ENCODE results near the gene TOMM40. TPM values are rescaled to one million over a fixed set of nuclear protein-coding genes. Genes with fewer than 3 reads are reported as not detected.

TOMM40 gene
- 10 to 100 TPM; 32.2 to 58.8 (median 46.3) TPM for total RNA-seq
- 10 to 100 TPM; 41.3 to 79.9 TPM for polyA plus RNA-seq
- long read RNA-seq, donor 1, transcript TOMM40-203 (9 exons, 1,725 nt) = minor isoform, 18 of 125 reads
- long read RNA-seq, donor 1, transcript TOMM40-201 (10 exons, 1,707 nt) = minor isoform, 11 of 125 reads
- long read RNA-seq, donor 1, transcript TOMM40-202 (10 exons, 1,709 nt) = major isoform, 83 of 125 reads
- long read RNA-seq, donor 1, partial matches to known transcripts = 5 of 125 reads
- long read RNA-seq, donor 1, other reads (novel, unspliced or antisense) = 7 of 125 reads
- long read RNA-seq, donor 2, transcript TOMM40-202 (10 exons, 1,709 nt) = minor isoform, 11 of 45 reads
- long read RNA-seq, donor 2, transcript TOMM40-203 (9 exons, 1,725 nt) = major isoform, 22 of 45 reads
- long read RNA-seq, donor 2, partial matches to known transcripts = 9 of 45 reads
- long read RNA-seq, donor 2, other reads (novel, unspliced or antisense) = 3 of 45 reads
- long read RNA-seq, donor 3, transcript TOMM40-201 (10 exons, 1,707 nt) = minor isoform, 16 of 157 reads
- long read RNA-seq, donor 3, transcript TOMM40-203 (9 exons, 1,725 nt) = minor isoform, 26 of 157 reads
- long read RNA-seq, donor 3, transcript TOMM40-202 (10 exons, 1,709 nt) = major isoform, 101 of 157 reads
- long read RNA-seq, donor 3, partial matches to known transcripts = 7 of 157 reads
- long read RNA-seq, donor 3, other reads (novel, unspliced or antisense) = 6 of 157 reads

GRCh38 chr19:44891016-44891882 lies at the start of gene TOMM40:
TSS of gene TOMM40 (plus strand) at chr19:44891254. CDS start at chr19:44891416, 162 bp downstream.
- H3K4me3 ChIP-seq = peak within 1 kb of the TSS; percentile 70 to 100 (median 88)
- peak in 1 of 2 donors; percentile 60 for TF ChIP-seq POLR2A (IDR thresholded peaks at IDR 0.05)
- TF ChIP-seq CTCF (IDR thresholded peaks at IDR 0.05) = peak in 3 of 12 donors; percentile 8 to 36 (median 13)
- peaks cover 0 to 31% (median 21%) of the 10 kb centered on the region in 12 donors for H3K4me1 ChIP-seq
- H3K36me3 ChIP-seq = peaks cover 0 to 62% (median 60%) of the 10 kb centered on the region in 9 donors
- no peaks in the 10 kb centered on the region for H3K9me3 ChIP-seq
- no peaks in the 10 kb centered on the region for H3K27me3 ChIP-seq
- DNase-seq (peak in 2 of 5 donors; percentile 100), ATAC-seq (peak in 1 of 4 donors; percentile 87)
- H3K27ac ChIP-seq = peak within 1 kb of the TSS; percentile 86 to 96 (median 94)
- 0 to 1% (median 0%) methylated on average over 24 to 81 of the region's 81 CpGs for WGBS, 4 donors
- intact Hi-C loops (cut with DNase I) = loop anchor here in 6 of 10 donors (2.0 to 10.0 kb wide), 3 partner anchors 44 to 164 kb away; partner anchors contain the start of gene NECTIN2 (in 5 of the 6)

- H3K36me3 ChIP-seq = no peaks in the 10 kb centered on the region
- DNase-seq = peak in 2 of 5 donors; percentile 43 to 64
- peak overlapping the region in 10 of 12 donors; percentile 7 to 100 (median 99) for H3K4me3 ChIP-seq
- WGBS, 4 donors = 12 to 15% (median 15%) methylated on average over 12 of the region's 12 CpGs
- intact Hi-C loops (cut with DNase I) = loop anchor here in 9 of 10 donors (1.0 to 10.0 kb wide), 12 partner anchors 36 to 160 kb away; partner anchors contain the start of genes BCAM (in 4 of the 9) and TOMM40 (in 2 of the 9)
- H3K27me3 ChIP-seq = no peaks in the 10 kb centered on the region
- H3K4me1 ChIP-seq = peaks cover 15 to 50% (median 33%) of the 10 kb centered on the region in 12 donors
- no peak for ATAC-seq
- no peaks in the 10 kb centered on the region for H3K9me3 ChIP-seq
- no peak for TF ChIP-seq CTCF (IDR thresholded peaks at IDR 0.05)
- TF ChIP-seq POLR2A (IDR thresholded peaks at IDR 0.05) = no peak
- peak overlapping the region in 11 of 12 donors; percentile 58 to 100 (median 86) for H3K27ac ChIP-seq
These were observed 45.8 kb upstream of the TOMM40 start for GRCh38 chr19:44845286-44845611.

- peaks cover 15 to 56% (median 39%) of the 10 kb centered on the region in 12 donors for H3K4me1 ChIP-seq
- no peaks in the 10 kb centered on the region for H3K27me3 ChIP-seq
- H3K36me3 ChIP-seq = no peaks in the 10 kb centered on the region
- no peaks in the 10 kb centered on the region for H3K9me3 ChIP-seq
- H3K27ac ChIP-seq = peak within 1 kb of the TSS; percentile 94 to 100 (median 98)
- intact Hi-C loops (cut with DNase I) = loop anchor here (1.0 to 10.0 kb wide), 14 partner anchors 37 to 161 kb away; partner anchors contain the start of genes TOMM40 (in 5 of the 10) and BCAM (in 4 of the 10)
- WGBS, 4 donors = 1% methylated on average over 45 to 67 of the region's 67 CpGs
- DNase-seq (peak; percentile 99 to 100 (median 100)), ATAC-seq (peak; percentile 83 to 86 (median 86))
- peak; percentile 39 to 86 (median 66) for TF ChIP-seq CTCF (IDR thresholded peaks at IDR 0.05)
- peak; percentile 67 to 92 for TF ChIP-seq POLR2A (IDR thresholded peaks at IDR 0.05)
- peak within 1 kb of the TSS; percentile 86 to 100 (median 99) for H3K4me3 ChIP-seq
These were observed 45.2 kb upstream of the TOMM40 start, which contains the start of gene NECTIN2 for GRCh38 chr19:44845612-44846454. TSS of gene NECTIN2 (plus strand) at chr19:44846297. CDS start at chr19:44846526, 229 bp downstream.
